Mucosa of stomach (tissue), 1 donor: ENCODE results near the gene AKIRIN2.
"Not testable (repeated sequence)": the region's sequence is repeated elsewhere in the genome, so short reads cannot be mapped to it uniquely, and the experiment has no call there.

Experiments used
- H3K27me3 ChIP-seq: one replicate; pipeline ENCODE4 v1.7.0; 2013; ENCODE audit warnings: mild to moderate bottlenecking, low read length; ENCODE audit not compliant: control insufficient read depth, insufficient read depth
- H3K36me3 ChIP-seq: one replicate; pipeline ENCODE4 v1.7.0; 2013; ENCODE audit warnings: low read length; ENCODE audit not compliant: control insufficient read depth, insufficient read depth
- H3K4me1 ChIP-seq: one replicate; pipeline ENCODE4 v1.7.0; 2013; ENCODE audit warnings: mild to moderate bottlenecking, low read length; ENCODE audit not compliant: control insufficient read depth, insufficient read depth
- H3K4me3 ChIP-seq: one replicate; pipeline ENCODE4 v1.7.0; 2013; ENCODE audit warnings: low read length
- H3K9ac ChIP-seq: one replicate; pipeline ENCODE4 v1.7.0; 2013; ENCODE audit warnings: mild to moderate bottlenecking, low read length, moderate library complexity
- H3K9me3 ChIP-seq: one replicate; pipeline ENCODE4 v1.7.0; 2013; ENCODE audit warnings: mild to moderate bottlenecking, low read length, moderate library complexity; ENCODE audit not compliant: control insufficient read depth
- donor health status: Pancreatic carcinoma.

Gene AKIRIN2

GRCh38 chr6:87710090-87710489 lies 8.1 kb upstream of the AKIRIN2 start:
- Histone ChIP-seq H3K4me3 (no peak overlapping the region), H3K4me1 (peaks cover 4% of the 10 kb centered on the region), H3K9ac (no peak overlapping the region), H3K36me3 (no peaks in the 10 kb centered on the region), H3K27me3 (no peaks in the 10 kb centered on the region), H3K9me3 (no peaks in the 10 kb centered on the region)

- not testable (repeated sequence) for H3K4me3 ChIP-seq, H3K4me1 ChIP-seq, H3K9ac ChIP-seq, H3K9me3 ChIP-seq, H3K36me3 ChIP-seq, H3K27me3 ChIP-seq
Observed at GRCh38 chr6:87708581-87709427, 6.8 kb upstream of the AKIRIN2 start.

- H3K9ac ChIP-seq = no peak overlapping the region
- H3K27me3 ChIP-seq = no peaks in the 10 kb centered on the region
- no peaks in the 10 kb centered on the region for H3K9me3 ChIP-seq
Observed at GRCh38 chr6:87706187-87706966, 4.3 kb upstream of the AKIRIN2 start.

GRCh38 chr6:87705070-87705691 lies 3.1 kb upstream of the AKIRIN2 start:
- H3K9me3 ChIP-seq = no peaks in the 10 kb centered on the region
- peaks cover 6% of the 10 kb centered on the region for H3K4me1 ChIP-seq
- no peaks in the 10 kb centered on the region for H3K36me3 ChIP-seq
- H3K4me3 ChIP-seq = no peak overlapping the region
- H3K27me3 ChIP-seq = no peaks in the 10 kb centered on the region
- no peak overlapping the region for H3K9ac ChIP-seq

More at GRCh38 chr6:87706187-87706966, 4.3 kb upstream of the AKIRIN2 start:
- Histone ChIP-seq H3K4me3 (no peak overlapping the region), H3K4me1 (peaks cover 6% of the 10 kb centered on the region), H3K36me3 (no peaks in the 10 kb centered on the region)

GRCh38 chr6:87703039-87703438 lies 1.0 kb upstream of the AKIRIN2 start:
- H3K36me3 ChIP-seq, H3K27me3 ChIP-seq, H3K9me3 ChIP-seq: not testable (repeated sequence)
- Histone ChIP-seq H3K4me3 (peak overlapping the region; percentile 92), H3K9ac (peak overlapping the region; percentile 96), H3K4me1 (peaks cover 10% of the 10 kb centered on the region)

- Histone ChIP-seq H3K27me3 (no peaks in the 10 kb centered on the region), H3K4me1 (peaks cover 12% of the 10 kb centered on the region), H3K9ac (peak overlapping the region; percentile 96), H3K36me3 (no peaks in the 10 kb centered on the region), H3K9me3 (no peaks in the 10 kb centered on the region), H3K4me3 (peak overlapping the region; percentile 92)
Observed at GRCh38 chr6:87702589-87702945, 534 bp upstream of the AKIRIN2 start.

- no peaks in the 10 kb centered on the region for H3K36me3 ChIP-seq
- peaks cover 12% of the 10 kb centered on the region for H3K4me1 ChIP-seq
- H3K9me3 ChIP-seq = no peaks in the 10 kb centered on the region
- H3K4me3 ChIP-seq = peak overlapping the region; percentile 92
- H3K9ac ChIP-seq = peak overlapping the region; percentile 96
- no peaks in the 10 kb centered on the region for H3K27me3 ChIP-seq
Observed at GRCh38 chr6:87701344-87701675, 723 bp downstream of the AKIRIN2 start.

- H3K4me1 ChIP-seq = peaks cover 12% of the 10 kb centered on the region
- H3K4me3 ChIP-seq = peak overlapping the region; percentile 92
- H3K9ac ChIP-seq = peak overlapping the region; percentile 96
- no peaks in the 10 kb centered on the region for H3K36me3 ChIP-seq
- no peaks in the 10 kb centered on the region for H3K27me3 ChIP-seq
- H3K9me3 ChIP-seq = no peaks in the 10 kb centered on the region
Observed at GRCh38 chr6:87700397-87701343, 1.4 kb downstream of the AKIRIN2 start.

- Histone ChIP-seq H3K4me3 (no peak overlapping the region), H3K9ac (no peak overlapping the region), H3K36me3 (no peaks in the 10 kb centered on the region), H3K9me3 (no peaks in the 10 kb centered on the region), H3K4me1 (peaks cover 6% of the 10 kb centered on the region), H3K27me3 (no peaks in the 10 kb centered on the region)
Observed at GRCh38 chr6:87699576-87699975, 2.5 kb downstream of the AKIRIN2 start.

- H3K9ac ChIP-seq = peak overlapping the region; percentile 3
- no peak overlapping the region for H3K4me3 ChIP-seq
- no peaks in the 10 kb centered on the region for H3K9me3 ChIP-seq
- peaks cover 6% of the 10 kb centered on the region for H3K4me1 ChIP-seq
- no peaks in the 10 kb centered on the region for H3K36me3 ChIP-seq
- H3K27me3 ChIP-seq = no peaks in the 10 kb centered on the region
Observed at GRCh38 chr6:87698547-87699006, 3.5 kb downstream of the AKIRIN2 start.
